HCT116 (cell line): ENCODE data around the gene TLX1. TPM values are rescaled to one million over a fixed set of nuclear protein-coding genes. Genes with fewer than 3 reads are reported as not detected.
"Not testable (repeated sequence)": the region's sequence is repeated elsewhere in the genome, so short reads cannot be mapped to it uniquely, and the experiment has no call there.

Source experiments
- ATAC-seq: fragments of 200-7000 bp; cut with Tn5 transposase; 2 replicates; pipeline ENCODE4 v1.9.1; 2020; ENCODE audit warnings: mild to moderate bottlenecking, moderate library complexity
- BruUV-seq: library from RNA; stranded (reverse); fragments of 400-500 nt; replicated peaks from 2 replicates; lab custom pipeline; 2021; lab: Mats Ljungman, UMichigan
- CTCF ChIA-PET: fragments of 300-600 bp; sonication (Branson Sonifier 250); formaldehyde crosslinking; loops from one replicate; lab custom pipeline; 2021; ENCODE audit warnings: antibody characterized with exemption; lab: Charles Lee
- POLR2A ChIA-PET: fragments of 300-600, 350-600 bp; sonication (Branson Sonifier 250); formaldehyde crosslinking; loops from one replicate; lab custom pipeline; 2021; ENCODE audit warnings: antibody characterized with exemption; lab: Charles Lee
- RAD21 ChIA-PET, 2 experiments: fragments of 300-600 bp; sonication (Branson Sonifier 250); formaldehyde crosslinking; loops; one replicate each; lab custom pipeline; 2023; ENCODE audit warnings: low total read pairs in 2 of 2; ENCODE audit not compliant: uncharacterized antibody in 2 of 2, unreplicated experiment in 2 of 2, low non-redundant PET in 1 of 2; lab: Charles Lee
- DNase-seq: peaks from one replicate; pipeline ENCODE4 v3.0.0-alpha.2; 2010; ENCODE audit warnings: low read depth, low spot score
- H2AFZ ChIP-seq: fragments of 200-600 bp; shearing (Covaris generic), sonication (generic); 2 replicates; pipeline ENCODE4 v1.6.1; 2017; ENCODE audit warnings: low read depth, mixed run types, mixed read lengths, antibody characterized with exemption, low read length; ENCODE audit not compliant: poor library complexity, severe bottlenecking
- H3K27ac ChIP-seq: 2 replicates; pipeline ENCODE4 v1.5.1; 2012; ENCODE audit warnings: low read depth, low read length
- H3K27me3 ChIP-seq: fragments of 200-600 bp; sonication (generic); 2 replicates; pipeline ENCODE4 v1.6.1; 2016; ENCODE audit warnings: mixed run types, low read length, mixed read lengths; ENCODE audit not compliant: insufficient read depth
- H3K36me3 ChIP-seq, 2 experiments: fragments of 200-500 bp in 1 of 2; fragments of 200-600 bp in 1 of 2; sonication (Bioruptor generic) in 1 of 2; sonication (generic) in 1 of 2; 2 replicates each; pipeline versions ENCODE4 v1.5.1 to v1.6.1; 2014 to 2016; ENCODE audit warnings: low read length in 2 of 2, inconsistent platforms in 1 of 2, mixed read lengths in 1 of 2, mixed run types in 1 of 2; ENCODE audit not compliant: insufficient read depth in 2 of 2, control insufficient read depth in 1 of 2
- H3K4me1 ChIP-seq, 2 experiments: fragments of 200-600 bp in 1 of 2; sonication (generic) in 1 of 2; 2 replicates each; pipeline versions ENCODE4 v1.5.1 to v1.6.1; 2012 to 2017; ENCODE audit warnings: low read length in 2 of 2, inconsistent platforms in 1 of 2, mild to moderate bottlenecking in 1 of 2, mixed read lengths in 1 of 2, mixed run types in 1 of 2, moderate library complexity in 1 of 2; ENCODE audit not compliant: insufficient read depth in 2 of 2, control insufficient read depth in 1 of 2
- H3K4me2 ChIP-seq: fragments of 200-600 bp; sonication (generic); 2 replicates; pipeline ENCODE4 v1.6.1; 2017; ENCODE audit warnings: mixed run types, low read length, mixed read lengths
- H3K4me3 ChIP-seq, 2 experiments: fragments of 200-600 bp in 1 of 2; sonication (generic) in 1 of 2; replicated peaks in 1 of 2; 2 replicates each; pipeline ENCODE4 v1.5.1; 2011 to 2016; ENCODE audit warnings: low read length in 2 of 2, control low read depth in 1 of 2, low read depth in 1 of 2, mild to moderate bottlenecking in 1 of 2, mixed read lengths in 1 of 2, mixed run types in 1 of 2
- H3K79me2 ChIP-seq: fragments of 200-600 bp; sonication (generic); 2 replicates; pipeline ENCODE4 v1.6.1; 2017; ENCODE audit warnings: mild to moderate bottlenecking, mixed run types, low read length, moderate library complexity, mixed read lengths; ENCODE audit not compliant: insufficient read depth
- H3K9ac ChIP-seq: fragments of 200-600 bp; sonication (generic); 2 replicates; pipeline ENCODE4 v1.6.1; 2016; ENCODE audit warnings: low read length, mixed read lengths
- H3K9me2 ChIP-seq: fragments of 200-600 bp; sonication (generic), shearing (Covaris generic); 2 replicates; pipeline ENCODE4 v1.6.1; 2017; ENCODE audit warnings: mixed run types, mild to moderate bottlenecking, moderate library complexity; ENCODE audit not compliant: insufficient read depth
- H3K9me3 ChIP-seq, 2 experiments: fragments of 200-500 bp in 1 of 2; fragments of 200-600 bp in 1 of 2; sonication (Bioruptor generic) in 1 of 2; sonication (generic) in 1 of 2; 2 replicates each; pipeline ENCODE4 v1.6.1; 2014 to 2017; ENCODE audit warnings: low read length in 2 of 2, mixed read lengths in 2 of 2, inconsistent platforms in 1 of 2, low read depth in 1 of 2, mild to moderate bottlenecking in 1 of 2, mixed run types in 1 of 2, moderate library complexity in 1 of 2; ENCODE audit not compliant: control insufficient read depth in 1 of 2, insufficient read depth in 1 of 2
- H4K20me1 ChIP-seq: fragments of 200-600 bp; sonication (generic), shearing (Covaris generic); 2 replicates; pipeline ENCODE4 v1.6.1; 2017; ENCODE audit warnings: mixed run types, mild to moderate bottlenecking, moderate library complexity; ENCODE audit not compliant: insufficient read depth
- EZH2 ChIP-seq: fragments of 200-600 bp; sonication (generic); IDR thresholded peaks from 2 replicates; pipeline ENCODE4 v1.6.1; 2017; ENCODE audit warnings: antibody characterized with exemption, mixed run types
- ZNF274 ChIP-seq: fragments of 200-500 bp; sonication (Bioruptor generic); IDR thresholded peaks from 2 replicates; pipeline ENCODE4 v1.6.1; 2014; ENCODE audit warnings: mild to moderate bottlenecking, low read depth, low read length, inconsistent platforms
- intact Hi-C: fragments of 100-400 bp; cut with micrococcal nuclease; formaldehyde crosslinking; loops from 2 replicates; pipeline ENCODE4 v1.10.0; 2022
- total RNA-seq: library from RNA; stranded (reverse); gene quantifications from one replicate; pipeline ENCODE4 v1.2.1, GENCODE V29; 2021; ENCODE audit not compliant: unreplicated experiment
- TF ChIP-seq, protein P1 (sequence below): IDR thresholded peaks from 2 replicates; pipeline ENCODE4 v1.6.1; 2012

The TLX1 gene
- total RNA-seq, 1 experiment from 2014 or later = not detected

DNA sequence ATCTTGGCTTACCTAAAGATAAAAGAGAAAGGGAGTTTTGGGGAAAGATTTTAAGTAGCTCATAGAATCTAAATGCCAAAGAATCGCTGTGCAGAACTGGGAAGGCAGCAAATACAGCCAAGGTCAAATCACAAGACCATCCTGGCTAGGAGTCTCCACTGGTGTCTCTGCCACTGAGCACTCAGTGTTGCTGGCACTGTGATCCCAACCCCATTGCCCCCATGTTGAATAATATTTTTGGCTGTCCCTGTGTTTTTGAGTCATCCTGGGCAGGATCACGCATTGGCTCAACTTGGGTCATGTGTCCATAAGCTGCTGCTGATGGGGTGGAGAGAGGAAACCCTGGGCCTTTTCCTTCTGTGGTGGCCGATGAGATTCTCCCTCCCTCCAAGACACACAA lies 21.2 kb downstream of the TLX1 start:
- no peak for TF ChIP-seq EZH2
- H3K9me2 ChIP-seq = no peaks in the 10 kb centered on the region
- intact Hi-C loops = no loop called here
- no peak overlapping the region for H3K9ac ChIP-seq
- no peak overlapping the region for H2AFZ ChIP-seq
- no peak overlapping the region for H3K4me2 ChIP-seq
- no peak for ATAC-seq
- BruUV-seq = no TSS peak
- no peak overlapping the region for H3K27ac ChIP-seq
- H3K9me3 ChIP-seq = no peaks in the 10 kb centered on the region
- H3K79me2 ChIP-seq = no peaks in the 10 kb centered on the region
- CTCF ChIA-PET = interaction anchor here (1.0 to 6.2 kb wide), 5 partner anchors 9 to 451 kb away, joined by 4 to 50 read pairs (median 4); no protein-coding TSS in a partner anchor
- H3K4me1 ChIP-seq = no peaks in the 10 kb centered on the region
- DNase-seq = no peak
- H3K4me3 ChIP-seq = no peak overlapping the region
- no peaks in the 10 kb centered on the region for H3K36me3 ChIP-seq
- POLR2A ChIA-PET = no interaction called here
- RAD21 ChIA-PET = interaction anchor here in 1 of 2 experiments (0.7 kb wide), 1 partner anchor 57 kb away, joined by 4 read pairs; no protein-coding TSS in a partner anchor
- H3K27me3 ChIP-seq = no peaks in the 10 kb centered on the region
- no peaks in the 10 kb centered on the region for H4K20me1 ChIP-seq

GRCh38 chr10:101154506-101154905 lies 23.4 kb downstream of the TLX1 start:
- H4K20me1 ChIP-seq, intact Hi-C loops, BruUV-seq: not testable (repeated sequence)

DNA sequence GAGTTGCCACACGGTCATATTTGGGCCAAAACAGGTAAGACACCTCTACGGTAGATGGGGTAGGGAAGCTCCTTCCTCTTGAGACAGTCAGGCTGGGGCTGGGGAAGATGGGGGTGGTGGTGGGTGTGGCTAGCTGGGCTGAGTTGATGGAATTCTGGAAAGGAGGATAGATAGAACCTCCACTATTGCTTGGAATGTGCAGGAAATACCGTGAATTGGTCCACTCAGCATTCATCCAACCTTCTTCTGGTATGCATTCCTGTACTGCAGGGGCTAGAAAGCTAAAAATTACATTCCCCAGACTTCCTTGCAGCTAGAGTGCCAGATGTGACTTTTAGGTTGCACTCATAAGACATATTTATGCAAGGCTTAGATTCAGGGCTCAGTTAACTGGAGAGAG lies 24.8 kb downstream of the TLX1 start:
- DNase-seq (no peak), ATAC-seq (no peak)
- no peaks in the 10 kb centered on the region for H3K27me3 ChIP-seq
- H2AFZ ChIP-seq = no peak overlapping the region
- no peaks in the 10 kb centered on the region for H4K20me1 ChIP-seq
- no peaks in the 10 kb centered on the region for H3K4me1 ChIP-seq
- no peaks in the 10 kb centered on the region for H3K9me3 ChIP-seq
- intact Hi-C loops = no loop called here
- H3K27ac ChIP-seq = no peak overlapping the region
- H3K9ac ChIP-seq = no peak overlapping the region
- RAD21 ChIA-PET = no interaction called here
- BruUV-seq = no TSS peak
- TF ChIP-seq ZNF274 = no peak
- TF ChIP-seq, protein P1, sequence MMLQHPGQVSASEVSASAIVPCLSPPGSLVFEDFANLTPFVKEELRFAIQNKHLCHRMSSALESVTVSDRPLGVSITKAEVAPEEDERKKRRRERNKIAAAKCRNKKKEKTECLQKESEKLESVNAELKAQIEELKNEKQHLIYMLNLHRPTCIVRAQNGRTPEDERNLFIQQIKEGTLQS = no peak
- no peaks in the 10 kb centered on the region for H3K9me2 ChIP-seq
- no peak overlapping the region for H3K4me3 ChIP-seq
- H3K36me3 ChIP-seq = no peaks in the 10 kb centered on the region
- no peaks in the 10 kb centered on the region for H3K79me2 ChIP-seq
- no peak overlapping the region for H3K4me2 ChIP-seq
- POLR2A ChIA-PET = interaction anchor here (0.5 to 0.6 kb wide), 2 partner anchors 79 to 304 kb away, joined by 3 to 4 read pairs; no protein-coding TSS in a partner anchor
- CTCF ChIA-PET = interaction anchor here (1.0 to 6.2 kb wide), 2 partner anchors 13 to 60 kb away, joined by 5 to 50 read pairs; no protein-coding TSS in a partner anchor

More at GRCh38 chr10:101154506-101154905, 23.4 kb downstream of the TLX1 start:
- H3K9ac ChIP-seq, DNase-seq, RAD21 ChIA-PET, H2AFZ ChIP-seq, POLR2A ChIA-PET, H3K36me3 ChIP-seq, H3K79me2 ChIP-seq, H3K4me1 ChIP-seq, H3K4me3 ChIP-seq, ATAC-seq, H3K27ac ChIP-seq, H3K9me2 ChIP-seq, H3K4me2 ChIP-seq, H3K27me3 ChIP-seq, H3K9me3 ChIP-seq: not testable (repeated sequence)
- CTCF ChIA-PET = interaction anchor here (1.5 to 6.2 kb wide), 2 partner anchors 12 to 15 kb away, joined by 3 to 50 read pairs; no protein-coding TSS in a partner anchor
